GF-D8 (cell line): ENCODE results near the gene OR2D3.
"Not testable (repeated sequence)": the region's sequence is repeated elsewhere in the genome, so short reads cannot be mapped to it uniquely, and the experiment has no call there.

Experiments
- DNase-seq: peaks from one replicate; lab custom pipeline; 2025; lab: John Stamatoyannopoulos, UW

OR2D3 gene, protein sequence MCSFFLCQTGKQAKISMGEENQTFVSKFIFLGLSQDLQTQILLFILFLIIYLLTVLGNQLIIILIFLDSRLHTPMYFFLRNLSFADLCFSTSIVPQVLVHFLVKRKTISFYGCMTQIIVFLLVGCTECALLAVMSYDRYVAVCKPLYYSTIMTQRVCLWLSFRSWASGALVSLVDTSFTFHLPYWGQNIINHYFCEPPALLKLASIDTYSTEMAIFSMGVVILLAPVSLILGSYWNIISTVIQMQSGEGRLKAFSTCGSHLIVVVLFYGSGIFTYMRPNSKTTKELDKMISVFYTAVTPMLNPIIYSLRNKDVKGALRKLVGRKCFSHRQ

GRCh38 chr11:6920702-6921101 is at the start of gene OR2D3:
Gene OR2D3, plus strand, starts transcription at chr11:6921002. Its CDS starts 0 bp downstream, at chr11:6921002.
- DNase-seq: no peak

GRCh38 chr11:6871278-6871677 is 49.5 kb upstream of the OR2D3 start:
- DNase-seq: no peak

DNA sequence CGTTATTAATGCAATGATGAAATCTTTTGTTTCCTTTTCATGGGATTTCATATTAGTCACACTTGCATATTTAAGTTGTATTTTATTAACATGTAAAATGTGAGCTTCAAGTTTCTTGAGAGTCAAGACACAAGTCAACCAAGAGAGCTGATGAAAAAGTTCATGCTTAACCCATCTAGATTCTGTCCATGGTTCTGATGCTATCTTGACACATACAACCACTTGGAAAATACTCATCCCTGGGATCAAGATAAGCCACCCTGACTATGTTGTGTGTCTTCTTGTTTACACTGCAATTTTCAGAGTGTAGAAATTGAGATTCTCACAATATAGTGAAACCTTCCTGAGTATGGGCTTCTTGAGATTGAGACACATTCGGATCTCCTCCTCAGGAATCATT is 45.0 kb upstream of the OR2D3 start:
- no peak for DNase-seq

- DNase-seq: no peak
These were observed 44.5 kb upstream of the OR2D3 start, which contains the start of gene OR10A4 for GRCh38 chr11:6876325-6876724. Gene OR10A4, plus strand, starts transcription at chr11:6876625. Its CDS starts 23 bp downstream, at chr11:6876648.

GRCh38 chr11:6876914-6877313 is 43.9 kb upstream of the OR2D3 start:
- DNase-seq: no peak

- no peak for DNase-seq
These were observed 38.1 kb upstream of the OR2D3 start for GRCh38 chr11:6882751-6883150.

DNA sequence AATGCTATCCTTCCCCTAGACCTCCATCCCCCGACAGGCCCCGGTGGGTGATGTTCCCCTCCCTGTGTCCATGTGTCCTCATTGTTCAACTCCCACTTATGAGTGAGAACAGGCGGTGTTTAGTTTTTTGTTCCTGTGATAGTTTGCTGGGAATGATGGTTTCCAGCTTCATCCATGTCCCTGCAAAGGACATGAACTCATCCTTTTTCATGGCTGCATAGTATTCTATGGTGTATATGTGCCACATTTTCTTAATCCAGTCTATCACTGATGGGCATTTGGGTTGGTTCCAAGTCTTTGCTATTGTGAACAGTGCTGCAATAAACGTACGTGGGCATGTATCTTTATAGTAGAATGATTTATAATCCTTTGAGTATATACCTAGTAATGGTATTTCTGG is 33.1 kb upstream of the OR2D3 start:
- DNase-seq: not testable (repeated sequence)

DNA sequence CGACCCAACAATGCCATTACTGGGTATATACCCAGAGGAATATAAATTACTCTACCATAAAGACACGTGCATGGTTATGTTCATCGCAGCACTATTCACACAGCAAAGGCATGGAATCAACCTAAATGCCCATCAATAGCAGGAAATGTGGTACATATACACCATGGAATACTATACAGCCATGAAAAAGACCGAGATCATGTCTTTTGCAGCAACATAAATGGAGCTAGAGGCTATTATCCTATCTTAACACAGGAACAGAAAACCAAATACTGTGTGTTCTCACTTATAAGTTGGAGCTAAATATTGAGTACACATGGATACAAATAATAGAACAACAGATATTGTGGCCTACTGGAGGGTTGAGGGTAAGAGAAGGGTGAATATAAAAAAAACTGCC is 32.0 kb upstream of the OR2D3 start:
- DNase-seq: no peak

DNA sequence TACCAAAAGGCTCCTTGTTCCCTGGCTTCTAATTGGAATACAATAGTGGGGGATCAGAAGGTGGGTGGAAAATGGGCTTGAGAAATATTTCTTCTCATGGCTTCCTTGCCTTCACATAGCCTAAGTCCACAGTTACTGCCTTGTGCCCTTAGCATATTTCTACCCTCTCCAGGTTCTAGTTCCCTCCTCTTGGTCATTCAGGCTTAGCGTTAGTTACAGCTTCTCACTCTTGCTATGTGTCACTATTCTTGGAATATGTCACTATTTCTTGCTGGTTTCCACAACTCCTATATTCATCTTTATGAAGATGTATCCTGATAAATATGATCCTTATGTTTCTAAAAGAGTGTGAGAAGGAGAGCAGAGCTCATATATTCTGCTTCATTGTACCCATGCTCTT is 31.0 kb upstream of the OR2D3 start:
- DNase-seq: no peak

GRCh38 chr11:6892400-6892799 is 28.4 kb upstream of the OR2D3 start, which contains the start of gene OR2D2:
Gene OR2D2, minus strand, starts transcription at chr11:6892500. Its CDS starts 0 bp downstream, at chr11:6892500.
- no peak for DNase-seq

- DNase-seq: no peak
These were observed 26.7 kb upstream of the OR2D3 start for GRCh38 chr11:6894097-6894496.

DNA sequence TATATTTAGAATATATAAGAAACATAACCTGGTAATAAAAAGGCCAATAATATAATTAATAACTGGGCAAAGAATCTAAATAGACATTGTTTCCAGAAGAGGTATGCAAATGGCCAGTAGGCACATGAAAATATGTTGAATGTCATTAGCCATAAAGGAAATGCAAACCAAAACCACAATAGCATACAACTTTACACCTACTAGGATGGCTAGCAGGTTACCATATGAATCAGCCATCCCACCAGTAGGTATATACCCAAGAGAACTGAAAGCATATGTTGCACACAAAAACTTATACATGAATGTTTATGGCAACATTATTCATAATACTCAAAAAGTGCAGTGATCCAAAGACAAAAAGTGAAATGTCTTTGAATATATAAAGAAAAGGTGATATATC is 25.8 kb upstream of the OR2D3 start:
- no peak for DNase-seq

GRCh38 chr11:6898911-6899310 is 21.9 kb upstream of the OR2D3 start:
- DNase-seq: no peak

GRCh38 chr11:6900327-6900999 is 20.3 kb upstream of the OR2D3 start:
- no peak for DNase-seq

DNA sequence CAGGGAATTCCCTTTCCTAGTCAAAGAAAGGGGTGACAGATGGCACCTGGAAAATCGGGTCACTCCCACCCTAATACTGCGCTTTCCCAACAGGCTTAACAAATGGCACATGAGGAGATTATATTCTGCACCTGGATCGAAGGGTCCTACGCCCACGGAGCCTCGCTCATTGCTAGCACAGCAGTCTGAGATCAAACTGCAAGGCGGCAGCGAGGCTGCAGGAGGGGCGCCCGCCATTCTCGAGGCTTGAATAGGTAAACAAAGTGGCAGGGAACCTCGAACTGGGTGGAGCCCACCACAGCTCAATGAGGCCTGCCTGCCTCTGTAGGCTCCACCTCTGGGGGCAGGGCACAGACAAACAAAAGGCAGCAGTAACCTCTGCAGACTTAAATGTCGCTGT is 16.0 kb upstream of the OR2D3 start:
- not testable (repeated sequence) for DNase-seq

DNA sequence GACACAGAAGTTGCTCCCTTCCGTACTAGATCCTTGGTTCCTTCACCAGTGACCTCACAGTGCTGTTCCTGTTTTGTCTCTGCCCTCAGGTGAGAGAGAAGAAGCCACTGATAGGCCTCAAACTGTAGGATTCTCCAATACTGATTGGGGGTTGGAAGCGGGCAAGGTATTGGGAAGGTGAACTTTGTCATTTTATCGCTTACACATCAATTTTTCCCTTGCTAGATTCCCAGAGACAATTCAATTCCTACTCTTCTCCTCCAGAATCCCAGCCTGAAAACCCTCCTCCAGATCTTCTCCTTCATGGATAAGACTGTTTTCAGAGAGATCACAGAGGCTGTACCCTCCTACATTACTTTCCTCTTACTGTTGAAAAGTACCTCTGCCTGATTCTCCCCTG is 9.4 kb upstream of the OR2D3 start:
- no peak for DNase-seq

DNA sequence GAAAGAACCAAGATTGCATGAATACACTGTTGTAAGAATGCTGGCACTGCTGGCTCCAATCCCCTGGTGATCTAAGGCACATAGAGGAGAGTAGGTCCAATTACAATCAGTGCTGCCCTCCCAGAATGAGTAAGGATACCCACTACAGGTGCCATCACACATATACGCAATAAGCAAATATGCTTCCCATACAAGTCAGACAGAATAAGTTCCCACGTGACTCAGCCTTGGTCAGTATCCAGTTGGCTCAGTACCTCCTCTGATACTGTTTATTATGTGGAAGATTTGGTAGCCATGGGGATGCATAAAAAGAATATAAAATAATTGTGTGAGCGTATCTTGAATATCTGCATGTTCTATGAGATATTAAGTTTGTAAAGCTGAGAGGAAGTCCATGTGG is 8.9 kb upstream of the OR2D3 start:
- DNase-seq: no peak

DNA sequence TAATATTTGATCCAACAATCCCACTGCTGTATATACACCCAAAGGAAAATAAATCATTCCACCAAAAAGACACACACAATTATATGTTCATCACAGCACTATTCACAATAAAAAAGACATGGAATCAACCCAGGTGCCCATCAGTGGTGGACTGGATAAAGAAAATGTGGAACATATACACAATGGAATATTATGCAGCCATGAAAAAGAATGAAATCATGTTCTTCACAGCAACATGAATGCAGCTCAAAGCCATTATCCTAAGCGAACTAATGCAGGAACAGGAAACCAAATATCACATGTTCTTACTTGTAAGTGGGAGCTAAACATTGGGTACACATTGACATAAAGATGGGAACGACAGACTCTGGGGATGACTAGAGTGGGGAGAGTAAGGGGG is 1.1 kb upstream of the OR2D3 start:
- DNase-seq: no peak

DNA sequence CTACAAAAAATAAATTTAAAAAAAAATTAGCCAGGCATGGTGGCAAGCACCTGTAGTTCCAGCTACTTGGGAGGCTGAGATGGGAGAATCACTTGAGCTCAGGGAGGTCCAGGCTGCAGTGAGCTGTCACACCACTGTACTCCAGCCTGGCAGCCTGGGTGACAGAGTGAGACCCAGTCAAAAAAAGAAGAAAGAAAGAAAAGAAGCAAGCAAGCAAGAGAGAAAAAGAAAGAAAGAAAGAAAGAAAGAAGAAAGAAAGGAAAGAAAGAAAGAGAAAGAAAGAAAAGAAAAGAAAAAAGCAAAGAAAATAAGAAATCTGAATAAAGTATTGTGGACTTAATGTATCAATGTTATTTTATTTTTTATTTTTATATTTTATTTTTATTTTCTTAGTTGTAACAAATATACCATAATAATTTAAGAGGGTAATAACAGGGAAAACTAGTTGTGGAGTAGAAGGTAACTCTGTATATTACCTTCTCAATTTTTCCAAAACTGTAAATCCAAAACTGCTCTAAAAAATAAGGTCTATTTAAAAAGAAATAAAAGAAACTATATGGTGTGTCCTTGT is 4.3 kb downstream of the OR2D3 start:
- no peak for DNase-seq

DNA sequence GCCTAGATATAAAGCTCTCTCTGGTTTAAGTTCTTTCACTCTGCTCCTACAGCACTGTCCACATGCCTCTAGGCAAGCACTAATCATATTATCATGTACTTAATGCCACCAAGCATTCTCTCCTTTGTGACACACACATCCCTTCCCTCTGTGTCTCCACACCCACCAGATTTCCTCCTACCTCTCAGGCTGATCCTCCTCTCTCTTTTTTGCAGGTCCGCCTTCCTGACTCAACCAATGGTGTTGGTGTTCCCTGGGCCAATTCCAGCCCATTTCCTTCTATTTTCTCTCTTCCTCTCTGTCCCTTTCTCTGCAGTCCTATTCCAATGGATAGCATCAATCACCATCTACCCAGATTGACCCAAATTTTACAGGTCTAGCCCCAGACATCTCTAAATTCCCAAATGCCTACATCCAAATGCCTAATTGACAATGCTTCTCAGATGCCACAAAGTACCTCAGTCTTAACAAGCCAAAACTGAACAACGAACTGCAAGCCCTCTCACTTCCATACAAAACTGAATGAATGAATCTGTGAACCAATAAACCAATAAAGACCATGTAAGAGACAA is 4.9 kb downstream of the OR2D3 start:
- no peak for DNase-seq

- DNase-seq: no peak
These were observed 5.6 kb downstream of the OR2D3 start, which contains the start of gene ZNF215 for GRCh38 chr11:6926208-6927029. Gene ZNF215, plus strand, starts transcription at chr11:6926426. Its CDS starts 5,847 bp downstream, at chr11:6932273.
